HK-2 (cell line): Measurements from ENCODE around the gene PAFAH1B1.
"Not testable (repeated sequence)": the region's sequence is repeated elsewhere in the genome, so short reads cannot be mapped to it uniquely, and the experiment has no call there.

Source experiments
- DNase-seq: peaks from one replicate; pipeline ENCODE4 v3.0.0-alpha.2; 2018; ENCODE audit not compliant: unreplicated experiment

PAFAH1B1 gene

GRCh38 chr17:2594722-2595599 lies 1.5 kb downstream of the PAFAH1B1 start:
- peak; percentile 3 for DNase-seq

- DNase-seq: no peak
Measured at GRCh38 chr17:2595716-2596115, 2.3 kb downstream of the PAFAH1B1 start.

DNA sequence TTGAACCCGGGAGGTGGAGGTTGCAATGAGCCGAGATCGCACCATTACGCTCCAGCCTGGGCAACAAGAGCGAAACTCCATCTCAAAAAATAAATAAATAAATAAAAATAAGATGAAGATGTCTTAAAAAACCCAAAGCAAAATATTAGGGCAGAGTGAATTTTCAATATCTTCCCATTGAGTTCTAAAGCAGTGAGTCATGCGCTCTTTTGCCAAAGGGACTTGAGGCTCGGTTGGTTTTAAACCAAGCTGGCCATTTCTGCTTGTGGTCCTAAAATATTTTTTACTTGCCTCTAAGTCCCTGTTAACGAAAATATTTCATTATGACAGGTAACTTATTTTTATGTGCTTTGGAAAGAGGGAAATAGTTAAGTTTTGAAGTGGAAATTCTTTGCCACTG lies 4.7 kb downstream of the PAFAH1B1 start:
- no peak for DNase-seq

GRCh38 chr17:2602597-2603017 lies 9.2 kb downstream of the PAFAH1B1 start:
- DNase-seq: no peak

DNA sequence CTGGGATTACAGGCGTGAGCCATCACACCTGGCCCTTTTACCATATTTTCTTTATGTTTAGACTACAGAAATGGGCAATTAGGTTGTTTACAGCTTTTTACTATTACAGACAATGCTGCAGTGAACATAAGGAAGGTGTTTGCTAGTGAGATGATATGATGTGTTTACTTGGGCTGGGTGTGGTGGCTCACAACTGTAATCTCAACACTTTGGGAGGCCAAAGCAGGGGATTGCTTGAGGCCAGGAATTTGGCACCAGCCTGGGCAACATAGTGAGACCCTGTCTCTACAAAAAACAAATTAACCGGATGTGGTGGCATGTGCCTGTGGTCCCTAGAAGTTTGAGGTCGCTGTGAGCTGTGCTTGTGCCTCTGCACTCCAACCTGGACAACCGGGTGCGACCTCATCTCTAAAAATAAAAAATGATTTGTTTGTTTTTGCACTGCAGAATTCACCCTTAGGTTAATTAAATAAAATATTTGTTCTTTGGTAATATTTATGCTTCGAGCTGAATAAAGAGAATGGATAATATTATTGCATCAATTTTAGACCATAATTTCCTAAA lies 15.0 kb downstream of the PAFAH1B1 start:
- no peak for DNase-seq

DNA sequence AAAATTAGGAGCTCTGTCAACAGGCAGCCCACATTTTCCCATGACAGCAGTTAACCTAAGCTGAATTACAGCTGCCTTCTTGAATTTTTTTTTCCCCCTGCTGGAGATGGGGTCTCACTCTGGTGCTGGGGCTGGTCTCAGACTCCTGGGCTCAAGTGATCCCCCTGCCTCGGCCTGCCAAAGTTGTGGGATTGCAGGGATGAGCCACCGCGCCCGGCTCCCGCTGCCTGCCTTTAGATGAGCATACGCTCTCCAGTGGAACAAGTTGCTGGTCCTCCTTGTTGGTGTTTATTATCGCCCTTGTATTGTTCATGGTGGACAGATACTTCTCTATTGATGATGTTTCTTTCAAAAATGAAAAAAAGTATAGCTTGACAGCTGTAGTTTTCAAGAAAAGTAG lies 15.6 kb downstream of the PAFAH1B1 start:
- DNase-seq: no peak

DNA sequence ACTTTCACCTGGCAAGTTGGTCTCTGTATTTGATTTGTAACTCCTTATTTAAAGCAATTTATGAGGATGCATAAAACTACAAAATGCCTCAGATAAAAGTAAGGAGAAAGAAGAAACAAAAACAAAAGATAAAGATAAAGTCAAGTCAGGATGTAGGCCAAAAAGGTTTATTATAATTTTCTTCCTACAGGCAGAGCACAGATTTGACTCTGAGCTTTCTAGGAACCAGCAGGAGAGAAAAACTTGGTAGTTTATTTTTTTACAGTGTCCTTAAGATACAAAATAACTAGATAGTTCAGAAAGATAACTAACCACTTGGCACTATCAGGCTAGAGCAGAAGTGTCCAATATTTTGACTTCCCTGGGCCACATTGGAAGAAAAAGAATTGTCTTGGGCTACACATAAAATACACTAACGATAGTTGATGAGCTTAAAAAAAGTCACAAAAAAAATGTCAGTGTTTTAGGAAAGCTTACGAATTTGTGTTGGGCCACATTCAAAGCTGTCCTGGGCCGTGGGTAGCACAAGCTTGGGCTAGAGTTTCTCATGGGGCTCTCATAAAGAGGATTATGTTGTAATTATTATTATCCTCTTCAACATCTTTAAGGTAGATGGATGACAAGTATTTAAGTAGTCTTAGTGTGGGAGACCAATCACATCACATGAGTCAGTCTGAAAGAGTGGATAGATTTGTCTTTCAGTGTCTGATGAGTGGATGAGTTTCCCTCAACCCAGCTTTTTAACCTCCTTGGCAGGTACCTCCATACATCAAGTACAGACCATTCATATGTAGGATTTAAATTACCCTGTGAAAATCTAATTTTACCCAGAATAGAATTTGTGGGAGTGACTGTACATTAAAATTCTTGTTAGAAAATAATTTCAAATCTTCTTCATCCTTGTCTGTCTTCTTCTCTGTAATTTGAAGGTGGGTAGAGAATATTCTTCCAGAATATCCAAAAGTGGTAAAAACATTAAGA lies 17.0 kb downstream of the PAFAH1B1 start:
- DNase-seq: no peak

DNA sequence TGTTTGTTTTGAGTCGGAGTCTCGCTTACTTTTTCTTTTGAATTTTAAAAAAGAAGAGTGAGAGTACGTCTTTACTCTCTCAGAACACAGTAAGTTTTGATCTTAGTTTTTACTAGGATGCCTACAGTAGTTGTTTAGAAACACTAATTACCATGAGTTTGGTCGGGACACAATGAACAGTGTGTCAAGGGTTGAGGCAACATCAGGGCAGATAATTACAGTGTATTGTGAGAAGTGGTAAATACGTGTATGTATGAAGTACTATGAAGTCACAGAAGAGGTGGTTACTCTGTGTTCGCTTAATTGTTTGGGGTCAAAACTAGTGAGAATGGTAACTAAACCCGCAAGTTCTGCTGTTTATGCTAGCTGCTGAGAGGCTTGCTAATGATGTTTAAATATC lies 18.2 kb downstream of the PAFAH1B1 start:
- no peak for DNase-seq

GRCh38 chr17:2612630-2613029 lies 19.2 kb downstream of the PAFAH1B1 start:
- DNase-seq: no peak

DNA sequence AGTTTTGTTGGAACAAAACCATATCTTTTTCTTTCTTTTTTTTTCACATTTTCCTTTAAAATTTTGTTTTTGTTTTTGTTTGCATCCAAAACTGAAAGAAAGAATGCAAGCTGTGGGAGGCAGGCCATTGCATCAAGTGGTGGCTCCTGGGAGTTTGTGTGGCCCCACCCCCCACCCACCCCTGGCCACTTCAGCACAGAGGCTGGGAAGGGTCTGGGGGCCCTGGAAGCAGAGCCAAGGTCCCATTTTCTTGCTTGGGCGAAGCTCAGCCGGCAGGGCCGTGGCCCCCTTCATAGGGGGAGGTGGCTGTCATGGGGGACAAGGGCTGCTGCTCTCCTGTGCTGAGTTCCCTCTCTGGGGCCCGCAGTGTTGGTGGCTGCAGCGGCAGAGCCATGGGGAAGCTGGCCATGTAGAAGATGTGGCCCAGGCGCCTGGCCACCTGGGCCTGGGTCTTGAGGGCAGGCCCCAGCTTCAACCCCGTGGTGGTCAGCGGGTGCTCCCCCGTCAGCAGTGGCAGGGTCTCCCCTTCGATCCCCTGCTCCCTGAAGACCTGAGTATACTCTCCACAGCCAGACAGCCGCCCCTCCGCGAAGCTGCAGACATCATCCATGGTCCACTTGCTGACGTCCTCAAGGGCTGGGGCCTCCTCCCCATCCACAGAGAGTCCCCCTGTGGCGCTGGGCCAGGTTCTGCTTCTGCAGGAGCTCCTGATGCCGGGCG lies 19.8 kb downstream of the PAFAH1B1 start:
- DNase-seq: no peak

DNA sequence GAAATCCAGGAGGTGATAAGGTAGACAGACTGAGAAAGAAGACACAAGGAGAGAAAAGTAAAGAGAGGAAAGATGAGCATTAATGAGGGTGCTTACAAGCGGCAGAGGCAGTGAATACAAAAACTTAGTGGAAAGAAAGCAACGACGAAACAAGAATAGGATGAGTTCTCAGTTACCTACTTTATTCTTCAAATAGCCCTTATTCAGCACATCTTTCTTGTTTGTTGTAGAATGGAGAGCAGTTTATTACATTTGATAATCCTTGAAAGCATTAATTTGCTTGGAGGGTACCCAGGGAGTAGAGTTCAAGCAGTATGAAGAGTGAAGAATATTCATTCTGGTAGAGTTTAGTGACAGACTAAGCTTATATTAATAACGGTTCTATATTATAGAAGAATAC lies 22.4 kb downstream of the PAFAH1B1 start:
- no peak for DNase-seq

DNA sequence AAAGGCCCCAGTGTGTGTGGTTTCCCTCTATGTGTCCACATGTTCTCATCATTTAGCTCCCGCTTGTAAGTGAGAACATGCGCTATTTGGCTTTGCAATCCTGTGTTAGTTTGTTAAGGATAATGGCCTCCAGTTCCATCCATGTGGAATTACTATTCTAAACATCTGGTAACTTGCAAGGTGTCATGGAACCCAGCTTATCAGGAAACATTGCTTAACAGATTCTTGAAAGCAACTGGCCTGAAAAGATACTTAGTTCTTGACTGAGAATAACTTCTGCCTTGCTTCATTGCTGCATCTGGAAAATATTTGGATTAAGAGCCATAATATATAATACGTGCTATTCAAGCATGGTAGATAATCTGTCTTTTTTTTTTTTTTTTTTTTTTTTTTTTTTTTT lies 27.8 kb downstream of the PAFAH1B1 start:
- no peak for DNase-seq

- DNase-seq: not testable (repeated sequence)
Measured at GRCh38 chr17:2621951-2622405, 28.5 kb downstream of the PAFAH1B1 start.

DNA sequence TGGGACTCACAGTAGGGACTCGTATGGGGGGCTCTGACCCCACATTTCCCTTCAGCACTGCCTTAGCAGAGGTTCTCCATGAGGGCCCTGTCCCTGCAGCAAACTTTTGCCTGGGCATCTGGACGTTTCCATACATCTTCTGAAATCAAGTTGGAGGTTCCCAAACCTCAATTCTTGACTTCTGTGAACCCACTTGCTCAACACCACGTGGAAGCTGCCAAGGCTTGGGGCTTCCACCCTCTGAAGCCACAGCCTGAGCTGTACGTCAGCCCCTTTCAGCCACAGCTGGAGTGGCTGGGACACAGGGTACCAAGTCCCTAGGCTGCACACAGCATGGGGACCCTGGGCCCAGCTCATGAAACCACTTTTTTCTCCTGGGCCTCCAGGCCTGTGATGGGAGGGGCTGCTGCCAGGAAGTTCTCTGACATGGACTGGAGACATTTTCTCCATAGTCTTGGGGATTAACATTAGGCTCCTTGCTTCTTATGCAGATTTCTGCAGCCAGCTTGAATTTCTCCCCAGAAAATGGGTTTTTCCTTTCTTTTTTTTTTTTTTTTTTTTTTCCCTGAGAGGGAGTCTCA lies 29.4 kb downstream of the PAFAH1B1 start:
- not testable (repeated sequence) for DNase-seq

DNA sequence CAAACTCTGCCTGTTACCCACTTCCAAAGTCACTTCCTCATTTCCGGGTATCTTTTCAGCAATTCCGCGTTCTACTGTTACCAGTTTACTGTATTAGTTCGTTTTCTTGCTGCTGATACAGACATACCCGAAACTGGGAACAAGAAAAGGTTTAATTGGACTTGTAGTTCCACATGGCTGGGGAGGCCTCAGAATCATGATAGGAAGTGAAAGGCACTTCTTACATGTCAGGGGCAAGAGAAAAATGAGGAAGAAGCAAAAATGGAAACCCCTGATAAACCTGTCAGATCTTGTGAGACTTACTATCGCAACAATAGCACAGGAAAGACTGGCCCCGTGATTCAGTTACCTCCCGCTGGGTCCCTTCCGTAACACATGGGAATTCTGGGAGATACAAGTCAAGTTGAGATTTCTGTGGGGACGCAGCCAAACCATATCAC lies 30.9 kb downstream of the PAFAH1B1 start:
- no peak for DNase-seq

- DNase-seq: not testable (repeated sequence)
Measured at GRCh38 chr17:2626626-2627219, 33.3 kb downstream of the PAFAH1B1 start.

GRCh38 chr17:2628922-2629321 lies 35.5 kb downstream of the PAFAH1B1 start:
- not testable (repeated sequence) for DNase-seq

GRCh38 chr17:2631211-2631610 lies 37.8 kb downstream of the PAFAH1B1 start:
- no peak for DNase-seq

GRCh38 chr17:2634361-2634960 lies 41.0 kb downstream of the PAFAH1B1 start:
- peak; percentile 51 for DNase-seq

DNA sequence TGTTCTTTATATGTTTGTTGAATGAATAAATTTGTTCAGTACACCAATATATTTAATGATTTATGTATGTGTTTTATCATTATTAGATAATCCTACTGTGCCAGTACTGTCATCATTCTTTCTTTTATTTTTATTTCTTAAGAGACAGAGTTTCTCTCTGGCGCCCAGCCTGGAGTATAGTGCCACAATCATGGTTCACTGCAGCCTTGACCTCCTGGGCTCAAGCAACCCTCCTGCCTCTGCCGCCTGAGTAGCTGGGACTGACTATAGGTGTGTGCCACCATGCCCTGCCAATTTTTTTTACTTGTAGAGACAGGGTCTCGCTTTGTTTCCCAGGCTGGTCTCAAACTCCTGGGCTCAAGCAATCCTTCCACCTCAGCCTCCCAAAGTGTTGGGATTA lies 41.8 kb downstream of the PAFAH1B1 start:
- no peak for DNase-seq
